ENCODE data around the gene MAGEB3. TPM values are rescaled to one million over a fixed set of nuclear protein-coding genes. Genes with fewer than 3 reads are reported as not detected.
"Not testable (repeated sequence)": the region's sequence is repeated elsewhere in the genome, so short reads cannot be mapped to it uniquely, and the experiment has no call there.

Gene MAGEB3, protein sequence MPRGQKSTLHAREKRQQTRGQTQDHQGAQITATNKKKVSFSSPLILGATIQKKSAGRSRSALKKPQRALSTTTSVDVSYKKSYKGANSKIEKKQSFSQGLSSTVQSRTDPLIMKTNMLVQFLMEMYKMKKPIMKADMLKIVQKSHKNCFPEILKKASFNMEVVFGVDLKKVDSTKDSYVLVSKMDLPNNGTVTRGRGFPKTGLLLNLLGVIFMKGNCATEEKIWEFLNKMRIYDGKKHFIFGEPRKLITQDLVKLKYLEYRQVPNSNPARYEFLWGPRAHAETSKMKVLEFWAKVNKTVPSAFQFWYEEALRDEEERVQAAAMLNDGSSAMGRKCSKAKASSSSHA
- not detected for polyA plus RNA-seq (ENCODE audit: insufficient read length in 4 of 4)

DNA sequence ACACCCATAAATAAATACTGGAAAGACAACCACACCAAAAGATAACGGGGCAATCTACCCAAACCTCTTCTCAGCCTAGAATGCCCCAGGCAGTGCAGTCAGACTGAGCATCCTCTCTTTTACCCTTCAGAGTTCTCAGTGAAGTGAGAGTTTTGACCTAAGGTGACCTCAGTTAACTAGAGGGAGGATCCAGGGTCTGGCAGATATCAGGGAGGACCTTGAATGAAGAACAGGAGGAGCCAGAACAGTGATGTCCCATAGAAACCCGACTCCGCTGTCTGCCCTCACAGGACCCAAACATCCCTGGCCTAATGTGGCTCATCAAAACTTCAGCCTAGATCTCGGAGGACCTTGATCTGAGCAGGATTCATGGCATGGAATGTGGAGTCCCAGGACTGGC, at the start of gene MAGEB3:
Gene MAGEB3 (plus strand): TSS at position 263 of the 400 bp plus-strand sequence. CDS start 5,268 bp downstream, outside the sequence.
- no peak for DNase-seq (ENCODE audit: low read depth in 4 of 4, low spot score in 3 of 4)

DNA sequence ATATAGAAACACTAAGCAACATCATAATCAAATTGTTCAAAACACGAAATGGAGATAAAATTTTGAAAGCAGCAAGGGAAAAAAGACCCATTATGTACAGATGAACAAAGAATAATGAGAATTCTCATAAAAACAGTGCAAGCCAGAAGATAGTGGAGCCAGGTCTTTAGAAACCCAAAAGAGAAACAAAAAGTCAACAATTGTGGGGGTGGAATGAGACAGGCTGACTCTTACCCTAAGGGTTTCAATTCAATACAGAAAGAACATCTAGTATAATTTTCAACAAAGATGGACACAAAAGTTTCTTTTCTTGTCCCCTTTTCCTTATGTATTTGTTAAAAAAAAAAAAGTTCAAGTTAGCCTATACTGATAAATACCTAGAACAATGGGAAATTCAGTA, 49.1 kb upstream of the MAGEB3 start:
- no peak for DNase-seq (ENCODE audit: low read depth in 4 of 4, low spot score in 3 of 4)

DNA sequence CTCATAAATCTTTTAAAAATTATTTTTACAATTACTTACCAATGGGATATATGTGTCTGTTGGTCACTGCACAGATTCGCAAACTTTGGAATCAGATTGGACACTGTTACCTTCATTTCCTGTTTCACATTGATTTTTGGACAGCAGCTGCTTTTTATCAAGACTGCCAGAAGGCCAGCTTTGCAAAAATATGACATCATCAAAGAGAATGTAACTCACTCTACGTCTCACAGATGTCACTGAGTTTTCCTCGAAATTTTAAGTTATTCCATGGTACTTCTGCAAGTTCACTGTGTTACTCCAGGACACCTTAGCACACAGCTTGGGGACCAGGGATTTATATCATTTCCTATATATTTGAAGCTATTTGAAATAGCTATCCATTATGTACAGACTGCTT, 46.9 kb upstream of the MAGEB3 start:
- no peak for DNase-seq (ENCODE audit: low read depth in 4 of 4, low spot score in 3 of 4)

DNA sequence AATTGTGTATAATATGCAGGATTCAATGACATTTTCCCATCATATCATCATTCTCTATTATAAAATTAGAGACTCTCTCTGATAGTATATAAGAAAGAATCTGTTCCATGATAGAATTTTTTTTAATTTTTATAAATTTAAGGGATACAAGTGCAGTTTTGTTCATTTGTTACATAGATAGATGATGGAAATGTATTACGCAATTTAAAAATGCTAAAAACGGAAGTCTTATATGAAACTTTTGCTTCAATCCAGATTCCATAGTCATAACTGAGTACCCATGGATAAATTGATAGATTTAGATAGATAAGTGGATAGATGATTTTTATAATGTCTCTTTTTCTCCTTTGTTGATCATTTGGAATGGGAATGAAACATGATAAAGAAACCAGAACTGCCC, 40.0 kb upstream of the MAGEB3 start:
- no peak for DNase-seq (ENCODE audit: low read depth in 4 of 4, low spot score in 3 of 4)

DNA sequence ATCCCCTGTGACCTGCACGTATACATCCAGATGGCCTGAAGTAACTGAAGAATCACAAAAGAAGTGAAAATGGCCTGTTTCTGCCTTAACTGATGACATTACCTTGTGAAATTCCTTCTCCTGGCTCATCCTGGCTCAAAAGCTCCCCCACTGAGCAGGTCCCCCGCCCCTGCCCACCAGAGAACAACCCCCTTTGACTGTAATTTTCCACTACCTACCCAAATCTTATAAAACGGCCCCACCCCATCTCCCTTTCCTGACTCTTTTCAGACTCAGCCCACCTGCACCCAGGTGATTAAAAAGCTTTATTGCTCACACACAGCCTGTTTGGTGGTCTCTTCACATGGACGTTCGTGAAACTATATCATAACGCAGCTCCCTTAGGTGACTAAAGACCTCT, 36.5 kb upstream of the MAGEB3 start:
- not testable (repeated sequence) for DNase-seq (ENCODE audit: low read depth in 4 of 4, low spot score in 3 of 4)

DNA sequence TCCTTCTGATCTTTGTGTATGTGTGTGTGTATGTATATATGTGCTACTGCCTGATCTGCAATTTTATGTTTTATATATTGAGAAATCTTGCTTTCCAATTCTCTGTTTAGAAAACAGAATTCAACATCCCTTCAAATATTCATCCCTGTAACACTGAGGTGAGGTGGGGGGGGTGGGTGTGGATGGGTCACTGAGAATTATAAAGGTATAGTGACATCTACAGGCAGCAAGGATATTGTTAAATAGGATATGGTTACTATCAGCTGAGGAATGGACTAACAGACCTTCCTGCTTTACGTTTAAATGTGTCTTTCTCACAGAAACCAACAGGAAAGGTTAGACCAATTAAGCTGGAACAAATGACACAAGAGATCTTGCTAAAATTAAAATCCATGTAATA, 34.1 kb upstream of the MAGEB3 start:
- no peak for DNase-seq (ENCODE audit: low read depth in 4 of 4, low spot score in 3 of 4)

DNA sequence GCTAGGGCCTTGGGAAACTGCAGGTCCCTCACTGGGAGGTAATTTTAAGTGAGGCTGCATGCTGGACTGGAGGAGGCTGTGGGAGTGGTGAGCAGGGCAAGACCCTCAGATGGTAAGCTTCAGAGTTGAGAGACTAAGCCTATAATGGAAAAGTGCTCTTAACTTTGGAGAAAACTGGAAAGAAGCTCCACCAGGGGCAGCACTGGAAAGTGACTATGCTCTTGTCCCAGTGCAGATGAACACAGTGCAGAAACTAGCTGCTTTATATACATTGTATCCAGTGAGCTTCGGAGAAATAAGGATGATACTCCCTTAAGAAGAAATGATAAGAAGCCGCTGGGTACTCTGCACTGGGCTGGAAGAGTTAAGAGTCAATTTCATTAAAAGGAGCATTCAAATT, 18.3 kb upstream of the MAGEB3 start:
- DNase-seq (ENCODE audit: low read depth in 4 of 4, low spot score in 3 of 4): no peak

DNA sequence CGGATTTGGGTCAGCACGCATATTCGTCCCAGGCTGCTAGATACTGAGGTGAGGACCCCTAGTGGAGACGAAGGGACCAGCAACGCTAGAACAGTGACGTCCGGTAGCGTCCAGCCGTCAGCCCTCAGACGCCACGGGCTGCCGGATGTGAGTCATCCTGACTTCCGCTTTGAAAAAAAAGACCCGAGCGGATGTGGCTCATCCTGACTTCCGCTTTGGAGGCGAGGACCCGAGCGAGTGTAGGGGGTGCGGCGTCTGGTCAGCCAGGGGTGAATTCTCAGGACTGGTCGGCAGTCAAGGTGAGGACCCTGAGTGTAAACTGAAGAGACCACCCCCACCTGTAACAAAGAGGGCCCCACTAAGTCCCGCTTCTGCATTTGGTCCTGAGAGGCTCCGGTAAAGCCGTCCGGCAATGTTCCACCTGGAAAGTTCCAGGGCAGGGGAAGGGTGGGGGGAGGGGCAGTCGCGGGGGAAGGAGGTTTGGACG, 15.1 kb upstream of the MAGEB3 start, which contains the start of gene MAGEB2:
Gene MAGEB2 (plus strand): TSS at position 207 of the 487 bp plus-strand sequence. CDS start 3,018 bp downstream, outside the sequence.
- no peak for DNase-seq (ENCODE audit: low read depth in 4 of 4, low spot score in 3 of 4)

DNA sequence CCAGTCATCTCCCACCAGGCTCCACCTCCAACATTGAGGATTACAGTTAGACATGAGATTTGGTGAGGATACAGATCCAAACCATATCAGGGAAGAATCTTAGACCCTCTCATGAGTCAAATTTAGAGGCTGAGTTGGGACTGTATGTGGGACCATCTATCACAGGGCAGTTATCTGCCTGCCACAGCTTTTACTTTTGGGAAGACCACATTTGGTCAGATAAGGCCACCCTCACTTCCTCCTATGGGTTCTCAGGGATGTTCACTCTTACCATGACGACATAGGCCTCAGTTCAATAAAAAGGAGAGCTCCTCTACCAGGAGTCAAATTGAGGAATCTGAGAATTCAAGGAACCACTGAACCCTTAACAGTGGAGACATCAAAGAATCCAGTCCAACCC, 13.0 kb upstream of the MAGEB3 start:
- DNase-seq (ENCODE audit: low read depth in 4 of 4, low spot score in 3 of 4): no peak

DNA sequence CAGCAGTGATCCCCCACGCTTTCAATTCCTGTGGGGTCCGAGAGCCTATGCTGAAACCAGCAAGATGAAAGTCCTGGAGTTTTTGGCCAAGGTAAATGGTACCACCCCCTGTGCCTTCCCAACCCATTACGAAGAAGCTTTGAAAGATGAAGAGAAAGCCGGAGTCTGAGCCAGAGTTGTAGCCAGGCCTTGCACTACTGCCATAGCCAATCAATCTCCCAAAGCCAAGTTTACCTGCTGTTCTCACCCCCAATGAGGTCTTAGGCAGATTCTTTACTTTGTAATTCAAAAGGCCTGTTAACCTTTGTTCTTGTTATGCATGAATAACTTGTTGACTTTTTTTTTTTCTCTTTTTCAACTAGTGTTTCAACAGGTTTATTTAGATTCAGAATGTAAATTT, 11.1 kb upstream of the MAGEB3 start:
- DNase-seq (ENCODE audit: low read depth in 4 of 4, low spot score in 3 of 4): no peak

DNA sequence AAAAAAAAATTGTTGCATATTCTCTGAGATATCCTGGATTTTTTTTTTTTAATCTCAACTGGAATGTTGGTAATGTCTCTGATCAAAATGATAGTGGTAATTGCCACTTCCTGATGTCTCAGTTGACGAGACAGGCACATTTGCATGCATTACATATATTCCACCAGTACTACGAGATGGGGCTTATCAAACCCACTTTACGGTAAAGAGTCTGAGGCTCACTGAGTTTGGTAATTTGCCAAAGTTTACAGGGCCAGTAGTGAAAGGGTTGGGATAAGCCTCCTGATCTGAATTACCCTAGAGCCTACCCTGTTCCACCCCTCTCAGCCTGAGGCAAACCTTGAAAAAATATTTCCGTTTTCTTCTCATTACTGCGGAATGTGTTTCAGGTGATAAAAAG, 9.8 kb upstream of the MAGEB3 start:
- DNase-seq (ENCODE audit: low read depth in 4 of 4, low spot score in 3 of 4): no peak

DNA sequence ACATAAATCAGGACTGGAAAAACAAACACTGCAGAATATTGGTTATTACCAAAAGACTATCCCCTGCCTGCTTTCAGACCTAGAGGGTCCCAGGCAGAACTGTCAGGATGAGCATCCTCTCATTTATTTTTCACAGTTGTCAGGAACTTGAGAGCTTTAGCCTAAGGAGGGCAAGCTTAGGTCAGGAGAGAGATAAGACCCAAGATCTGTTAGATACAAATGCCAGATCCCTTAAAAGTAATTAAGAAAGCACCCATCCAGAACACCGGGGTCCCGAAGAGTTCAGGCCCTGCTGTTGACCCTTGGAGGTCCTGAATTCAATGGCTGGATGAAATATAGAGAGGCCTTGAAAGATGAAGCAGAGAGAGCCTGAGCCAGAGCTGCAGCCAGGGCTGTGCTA, 5.9 kb upstream of the MAGEB3 start:
- DNase-seq (ENCODE audit: low read depth in 4 of 4, low spot score in 3 of 4): no peak

DNA sequence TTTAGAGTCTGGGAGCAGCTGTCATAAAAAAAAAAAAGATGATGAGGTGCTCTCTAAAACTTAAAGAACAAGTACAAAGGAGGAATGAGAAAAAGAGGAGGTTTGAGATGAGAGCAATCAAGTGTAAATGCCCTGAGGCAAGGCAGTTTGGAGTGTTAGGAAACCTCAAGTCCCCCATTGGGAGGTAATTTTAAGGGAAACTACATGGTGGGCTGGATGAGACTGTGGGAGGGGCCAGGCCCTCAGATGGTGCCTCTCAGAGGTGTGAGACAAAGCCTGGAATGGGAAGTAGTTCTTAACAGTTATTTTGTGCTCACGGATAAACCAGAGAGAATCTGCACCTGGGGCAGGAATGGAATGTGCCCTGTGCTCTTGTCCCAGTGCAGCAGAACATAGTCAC, 1.9 kb upstream of the MAGEB3 start:
- no peak for DNase-seq (ENCODE audit: low read depth in 4 of 4, low spot score in 3 of 4)

DNA sequence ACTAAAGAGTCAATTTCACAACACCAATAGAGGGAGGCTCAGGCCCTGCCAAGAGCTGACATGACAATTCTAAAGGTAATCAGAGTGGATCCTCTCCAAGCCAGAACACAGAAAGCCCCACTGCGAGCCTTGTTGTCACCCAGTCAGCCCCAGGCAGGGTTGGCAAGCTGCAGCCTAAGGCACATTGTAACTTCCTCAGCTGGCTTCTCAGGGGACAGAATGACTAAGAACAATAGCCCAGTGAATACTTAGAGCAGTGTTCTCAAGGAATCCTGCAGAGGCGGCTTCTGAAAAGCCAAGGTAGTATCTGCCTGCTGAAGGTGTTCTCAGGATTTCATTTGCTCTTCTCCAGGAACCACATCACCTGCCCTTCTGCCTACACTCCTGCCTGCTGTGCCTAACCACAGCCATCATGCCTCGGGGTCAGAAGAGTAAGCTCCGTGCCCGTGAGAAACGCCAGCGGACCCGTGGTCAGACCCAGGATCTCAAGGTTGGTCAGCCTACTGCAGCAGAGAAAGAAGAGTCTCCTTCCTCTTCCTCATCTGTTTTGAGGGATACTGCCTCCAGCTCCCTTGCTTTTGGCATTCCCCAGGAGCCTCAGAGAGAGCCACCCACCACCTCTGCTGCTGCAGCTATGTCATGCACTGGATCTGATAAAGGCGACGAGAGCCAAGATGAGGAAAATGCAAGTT, 11.4 kb downstream of the MAGEB3 start, which contains the start of gene MAGEB4:
Gene MAGEB4 (plus strand): TSS at position 277 of the 692 bp plus-strand sequence. CDS start 136 bp downstream, at position 413.
- no peak for DNase-seq (ENCODE audit: low read depth in 4 of 4, low spot score in 3 of 4)

DNA sequence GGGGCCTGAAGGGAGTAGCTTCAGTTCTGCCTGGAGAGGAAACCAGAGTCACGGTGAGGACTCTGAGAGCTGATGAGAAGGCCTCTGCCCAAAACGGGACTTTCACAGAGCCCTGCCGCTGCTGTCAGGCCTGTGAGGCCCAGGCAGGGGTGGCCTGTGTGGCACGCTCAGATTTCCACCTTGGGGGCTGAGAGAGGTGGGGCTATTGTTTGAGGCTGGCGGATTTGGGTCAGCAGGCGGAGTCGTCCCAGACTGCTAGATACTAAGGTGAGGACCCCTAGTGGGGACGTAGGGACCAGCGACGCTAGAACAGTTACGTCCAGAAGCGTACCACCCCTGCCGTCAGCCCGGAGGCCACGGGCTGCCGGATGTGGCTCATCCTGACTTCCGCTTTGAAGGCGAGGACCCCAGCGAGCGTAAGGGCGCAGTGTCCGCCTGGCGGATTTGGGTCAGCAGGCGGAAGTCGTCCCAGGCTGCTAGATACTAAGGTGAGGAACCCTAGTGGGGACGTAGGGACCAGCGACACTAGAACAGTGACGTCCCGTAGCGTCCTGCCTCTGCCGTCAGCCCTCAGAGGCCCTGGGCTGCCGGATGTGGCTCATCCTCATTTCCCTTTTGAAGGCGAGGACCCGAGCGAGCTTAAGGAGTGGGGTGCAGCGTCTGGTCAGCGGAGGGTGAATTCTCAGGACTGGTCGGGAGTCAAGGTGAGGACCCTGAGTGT, 16.5 kb downstream of the MAGEB3 start, which contains the start of gene MAGEB1:
Gene MAGEB1 (plus strand): TSS at position 378 of the 721 bp plus-strand sequence. CDS start 3,348 bp downstream, outside the sequence.
- DNase-seq (ENCODE audit: low read depth in 4 of 4, low spot score in 3 of 4): no peak

DNA sequence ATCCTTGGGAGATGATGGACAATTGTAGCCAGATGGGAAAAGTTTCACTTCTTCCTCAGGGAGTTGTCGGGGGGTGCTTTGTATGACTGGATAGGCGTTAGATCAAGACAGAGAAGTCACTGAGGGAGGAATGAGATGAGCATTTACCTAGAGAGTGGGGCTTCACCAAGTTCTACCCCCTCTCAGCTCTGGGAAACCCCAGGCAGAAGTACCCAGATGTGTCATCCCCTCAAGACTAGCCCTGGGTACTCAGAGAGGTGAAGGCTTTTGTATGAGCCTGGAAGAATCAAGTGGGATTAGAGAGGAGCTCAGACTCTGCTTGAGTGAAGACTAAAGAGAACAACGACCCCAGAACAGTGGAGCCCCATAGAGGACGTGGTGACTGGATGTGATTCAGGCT, 18.4 kb downstream of the MAGEB3 start:
- no peak for DNase-seq (ENCODE audit: low read depth in 4 of 4, low spot score in 3 of 4)

DNA sequence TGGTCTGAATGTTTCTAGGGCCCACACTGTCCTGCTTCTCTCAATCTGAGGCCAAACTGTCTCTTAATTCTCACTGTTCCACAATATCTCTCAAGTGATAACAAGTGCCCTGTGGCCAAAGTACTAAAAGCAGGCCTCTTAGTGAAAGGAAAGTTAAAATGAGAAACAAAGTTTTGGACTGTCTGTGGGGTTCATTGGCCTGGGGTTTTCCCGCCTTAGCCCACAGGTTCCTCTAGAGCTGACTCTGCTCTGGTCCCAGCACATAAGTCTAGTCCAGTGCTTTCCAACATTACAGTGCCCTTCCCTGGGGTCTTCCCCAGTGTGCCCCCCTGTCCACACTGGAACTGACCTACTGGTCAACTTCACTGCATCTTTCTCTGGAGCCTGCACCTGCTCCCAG, 22.8 kb downstream of the MAGEB3 start:
- DNase-seq (ENCODE audit: low read depth in 4 of 4, low spot score in 3 of 4): no peak

DNA sequence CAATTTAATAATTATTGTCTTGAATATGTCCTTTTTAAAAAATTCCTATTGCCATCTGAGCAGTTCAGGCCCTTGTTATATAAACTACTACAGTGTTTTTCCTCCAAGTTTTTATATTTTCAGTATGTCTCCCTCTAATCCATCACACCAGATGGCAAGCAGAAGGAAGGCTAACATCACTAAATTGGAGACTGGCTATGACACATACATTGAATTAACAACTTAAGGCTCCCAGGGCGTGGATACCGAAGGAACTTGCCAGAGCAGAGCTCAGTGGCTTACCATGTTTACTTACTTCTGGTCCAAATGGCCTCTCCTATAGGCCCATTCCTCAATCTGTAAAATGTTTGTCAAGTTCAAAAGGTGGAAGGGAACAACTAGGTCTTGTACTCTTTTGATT, 29.5 kb downstream of the MAGEB3 start:
- no peak for DNase-seq (ENCODE audit: low read depth in 4 of 4, low spot score in 3 of 4)

DNA sequence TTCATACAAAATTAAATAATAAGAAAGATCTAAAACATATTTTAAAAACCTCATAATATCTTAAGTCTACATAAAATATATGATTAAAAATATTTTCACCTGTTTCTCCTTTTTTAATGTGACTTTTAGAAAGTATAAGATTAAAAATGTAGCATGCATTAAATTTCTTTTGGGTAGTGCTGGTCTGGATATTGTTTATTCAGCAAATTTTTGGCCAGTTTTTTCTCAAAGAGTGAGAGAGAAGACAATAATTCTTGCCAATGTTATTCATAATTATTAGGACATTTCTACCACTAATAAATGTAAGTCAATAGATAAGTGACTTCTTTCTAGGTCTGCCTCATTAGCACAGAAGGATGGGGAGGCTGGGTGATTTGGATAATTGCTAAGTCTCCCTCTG, 30.6 kb downstream of the MAGEB3 start:
- no peak for DNase-seq (ENCODE audit: low read depth in 4 of 4, low spot score in 3 of 4)

DNA sequence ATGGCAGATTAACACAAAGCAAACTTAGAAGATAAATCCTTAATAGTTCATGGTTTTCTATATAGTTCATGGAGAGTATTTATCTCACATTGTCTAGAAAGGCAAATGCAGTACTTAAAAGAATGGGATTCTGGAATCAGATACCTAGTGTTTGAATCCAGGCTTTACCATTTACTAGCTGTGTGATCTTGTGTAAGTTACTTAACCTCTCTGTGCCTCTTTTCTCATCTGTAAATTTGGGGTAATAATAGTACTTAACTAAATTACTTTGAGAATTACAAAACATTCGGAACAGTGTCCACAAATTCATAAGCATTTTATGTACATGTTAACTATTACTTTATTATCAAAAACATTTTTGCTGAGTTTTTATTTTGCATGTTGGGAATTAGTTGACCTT, 32.3 kb downstream of the MAGEB3 start:
- DNase-seq (ENCODE audit: low read depth in 4 of 4, low spot score in 3 of 4): no peak

DNA sequence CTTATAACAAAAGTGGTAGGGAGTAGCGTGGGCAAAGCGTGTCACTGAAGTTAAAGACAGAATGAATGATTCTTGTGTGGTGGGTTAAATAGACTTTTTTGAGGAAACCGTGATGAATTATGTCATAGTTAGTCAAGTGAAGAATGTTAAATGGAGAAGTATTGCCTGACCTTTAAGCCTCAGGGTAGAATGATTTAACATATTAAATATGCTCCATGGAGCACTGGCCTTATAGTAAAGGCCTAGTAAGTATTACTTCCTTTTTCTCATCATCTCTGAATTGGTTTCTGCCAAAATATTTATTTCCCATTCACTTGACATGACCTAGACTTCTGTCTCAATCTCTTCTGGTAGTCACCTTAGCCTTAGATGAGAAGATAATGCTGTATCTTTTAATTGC, 40.2 kb downstream of the MAGEB3 start:
- DNase-seq (ENCODE audit: low read depth in 4 of 4, low spot score in 3 of 4): no peak

All from left renal pelvis (tissue), 4 donors.